HG03520 (cell line): ENCODE measurements around the gene GPC4.

Experiments used
- ATAC-seq: cut with Tn5 transposase; IDR thresholded peaks from one replicate; pipeline ENCODE4 v1.9.1; 2021; ENCODE audit warnings: mild to moderate bottlenecking, moderate library complexity; ENCODE audit not compliant: unreplicated experiment

GPC4 gene

DNA sequence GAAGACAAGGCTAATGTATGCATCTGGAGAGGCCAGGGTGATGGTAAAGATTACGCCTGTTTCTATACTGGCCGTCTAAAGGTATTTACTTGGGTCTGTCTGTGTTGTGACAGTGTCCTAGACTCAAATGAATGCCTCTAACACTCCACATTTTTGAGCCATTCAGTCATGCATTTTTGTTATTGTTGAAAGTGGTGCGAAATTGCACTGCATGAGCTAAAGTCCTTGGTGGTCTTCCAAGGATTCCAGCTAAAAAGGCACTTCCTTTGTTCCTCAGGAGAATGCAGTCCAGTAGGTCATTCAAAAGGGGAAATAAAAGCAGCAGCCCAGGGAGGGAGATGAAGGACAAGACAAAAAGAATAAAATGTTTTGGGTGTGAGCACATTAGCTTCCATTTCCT lies 3.0 kb downstream of the GPC4 start:
- no peak for ATAC-seq

DNA sequence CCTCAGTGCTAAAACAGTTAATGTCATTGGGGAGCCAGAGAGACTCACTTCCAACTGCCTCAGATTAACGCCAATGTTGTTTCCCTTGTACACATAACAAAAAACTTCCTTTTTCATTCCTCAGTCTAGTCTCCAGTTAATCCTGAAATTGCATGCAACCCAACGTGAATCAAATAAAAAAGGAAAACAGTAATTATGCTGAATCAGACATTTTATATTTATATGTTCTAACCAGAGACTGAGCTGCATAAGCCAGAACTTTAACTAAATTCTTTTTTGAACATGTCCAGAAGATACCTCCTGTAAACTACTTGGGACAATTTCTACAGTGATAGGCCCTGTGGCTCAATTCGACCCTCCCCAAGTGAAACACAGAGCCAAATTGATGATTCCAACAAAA lies 4.7 kb downstream of the GPC4 start:
- ATAC-seq: no peak

DNA sequence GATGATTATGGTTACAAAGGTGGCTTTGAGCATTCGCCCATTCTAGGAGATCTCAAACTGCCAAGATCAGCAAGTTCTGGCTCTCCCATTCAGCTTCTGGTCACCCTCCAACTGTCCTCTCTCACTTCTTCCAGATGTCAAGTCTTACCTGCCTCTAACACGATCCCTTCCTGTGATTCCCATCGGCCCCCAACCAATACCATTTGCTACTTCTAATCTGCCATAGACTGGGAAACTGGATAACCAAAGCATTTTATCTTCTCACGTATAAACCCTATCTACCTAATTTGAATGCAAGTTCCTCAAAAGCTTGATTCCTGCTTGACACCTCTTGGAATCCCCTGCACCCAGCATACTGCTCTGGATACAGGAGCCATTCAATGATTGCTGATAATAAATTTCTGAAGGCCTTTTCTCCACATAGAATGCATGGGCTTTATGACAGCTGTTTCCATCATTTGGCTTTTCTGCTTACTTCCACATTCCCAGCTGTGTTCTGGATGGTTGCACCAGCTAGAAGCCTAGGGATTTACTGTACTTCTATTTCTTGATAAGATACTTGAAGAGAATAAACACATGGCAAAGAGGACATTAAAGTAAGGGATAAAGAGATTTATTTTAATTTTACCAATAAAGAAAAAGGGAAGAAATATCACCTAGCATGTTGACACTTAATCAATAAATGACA lies 9.6 kb downstream of the GPC4 start:
- no peak for ATAC-seq

DNA sequence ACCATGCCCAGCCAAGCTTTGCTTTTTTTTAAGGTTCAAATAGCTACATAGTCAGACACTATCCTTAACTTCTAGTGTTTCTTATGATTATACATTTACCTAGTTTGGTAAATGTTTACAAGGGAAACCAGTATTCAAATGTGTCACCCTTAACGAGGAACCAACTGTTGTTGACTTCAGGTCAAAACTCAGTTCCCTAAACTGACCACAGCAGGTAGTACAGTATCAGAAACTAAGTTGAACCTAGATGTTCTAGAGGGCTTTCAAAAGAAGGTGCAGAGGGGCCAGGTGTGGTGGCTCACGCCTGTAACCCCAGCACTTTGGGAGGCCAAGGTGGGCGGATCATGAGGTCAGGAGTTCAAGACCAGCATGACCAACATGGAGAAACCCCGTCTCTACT lies 11.3 kb downstream of the GPC4 start:
- ATAC-seq: no peak

DNA sequence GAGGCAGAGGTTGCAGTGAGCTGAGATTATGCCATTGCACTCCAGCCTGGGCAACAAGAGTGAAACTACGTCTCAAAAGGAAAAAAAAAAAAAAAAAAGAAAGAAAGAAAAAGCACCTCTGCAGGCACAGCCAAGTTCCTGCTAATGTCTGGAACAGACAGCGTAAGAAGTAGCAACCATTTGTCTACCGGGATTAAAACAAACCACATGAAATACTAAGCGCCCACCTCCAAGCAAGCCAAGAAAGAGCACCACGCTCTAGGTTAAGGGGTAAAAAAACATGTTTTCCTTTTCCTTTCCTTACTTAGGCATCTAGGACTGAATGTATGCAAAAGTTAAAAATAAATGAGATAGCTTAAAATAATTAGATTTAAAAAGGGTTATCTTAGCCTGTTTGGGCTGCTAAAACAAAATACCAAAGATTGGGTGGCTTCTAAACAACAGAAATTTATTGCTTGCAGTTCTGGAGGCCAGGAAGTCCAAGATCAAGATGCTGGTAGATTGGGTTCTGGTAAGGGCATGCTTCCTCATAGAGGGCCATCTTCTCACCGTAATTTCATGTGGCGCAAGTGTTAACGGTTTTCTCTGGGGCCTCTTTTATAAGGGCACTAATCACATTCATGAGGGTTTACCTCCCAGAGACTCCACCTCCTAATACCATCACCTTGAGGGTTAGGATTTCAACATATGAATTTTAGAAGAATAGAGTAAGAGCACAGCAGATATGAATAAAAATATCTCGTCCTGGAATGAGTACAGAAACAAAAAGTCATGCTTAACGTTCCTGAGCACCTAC lies 12.3 kb downstream of the GPC4 start:
- ATAC-seq: no peak

DNA sequence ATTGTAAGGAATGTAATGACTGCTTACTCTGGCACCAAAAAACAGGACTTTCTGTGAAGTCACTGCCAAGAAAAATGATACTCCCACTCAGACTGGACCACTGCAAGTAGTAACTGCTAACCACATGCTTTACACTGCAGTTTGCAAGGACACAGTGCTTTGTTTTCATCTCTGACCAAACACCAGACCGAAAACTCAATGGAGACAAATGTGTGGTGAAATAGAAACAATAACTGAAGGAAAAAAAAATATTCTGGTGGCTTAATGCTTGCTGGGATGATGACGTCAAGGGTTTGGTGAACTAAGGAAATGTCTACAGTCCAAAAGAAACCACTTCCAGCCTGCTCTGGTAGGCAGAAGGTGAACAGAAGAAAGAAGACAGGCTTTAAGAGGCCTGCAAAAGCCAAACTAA lies 13.2 kb downstream of the GPC4 start:
- no peak for ATAC-seq

DNA sequence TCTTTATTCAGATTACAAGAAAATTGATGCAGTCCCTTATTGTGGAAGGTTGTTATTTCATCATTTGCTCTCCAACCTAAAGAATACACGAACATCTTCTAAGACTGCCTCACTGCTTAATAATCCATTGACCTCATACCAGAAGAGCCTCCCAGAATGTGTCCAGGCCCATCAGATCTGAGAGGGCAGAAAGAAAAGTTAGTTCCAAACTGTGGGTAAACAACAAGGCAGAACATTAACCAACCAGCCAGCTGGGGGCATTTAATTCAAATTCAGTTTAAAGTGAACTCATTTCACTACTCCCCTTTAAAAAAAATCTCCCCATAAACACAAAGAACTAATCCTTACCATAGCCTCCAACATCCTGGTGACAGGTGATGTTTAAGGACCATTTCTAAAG lies 13.8 kb downstream of the GPC4 start:
- ATAC-seq: no peak

DNA sequence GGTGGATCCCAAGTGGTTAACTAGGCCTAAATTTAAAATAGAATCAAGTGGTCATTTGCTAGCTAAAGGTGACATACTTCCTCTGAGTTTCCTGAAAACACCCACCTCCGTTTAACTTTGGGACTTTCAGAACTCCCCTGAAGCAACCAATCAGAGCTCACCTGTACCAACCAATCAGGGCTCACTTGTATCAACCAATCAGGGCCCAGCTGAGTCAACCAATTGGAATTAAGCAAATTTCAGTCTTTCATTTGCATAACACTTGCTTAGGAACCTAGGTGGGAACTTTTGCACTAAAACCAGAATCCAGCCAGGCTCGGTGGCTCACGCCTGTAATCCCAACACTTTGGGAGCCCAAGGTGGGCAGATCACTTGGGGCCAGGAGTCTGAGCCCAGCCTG lies 15.9 kb downstream of the GPC4 start:
- no peak for ATAC-seq

DNA sequence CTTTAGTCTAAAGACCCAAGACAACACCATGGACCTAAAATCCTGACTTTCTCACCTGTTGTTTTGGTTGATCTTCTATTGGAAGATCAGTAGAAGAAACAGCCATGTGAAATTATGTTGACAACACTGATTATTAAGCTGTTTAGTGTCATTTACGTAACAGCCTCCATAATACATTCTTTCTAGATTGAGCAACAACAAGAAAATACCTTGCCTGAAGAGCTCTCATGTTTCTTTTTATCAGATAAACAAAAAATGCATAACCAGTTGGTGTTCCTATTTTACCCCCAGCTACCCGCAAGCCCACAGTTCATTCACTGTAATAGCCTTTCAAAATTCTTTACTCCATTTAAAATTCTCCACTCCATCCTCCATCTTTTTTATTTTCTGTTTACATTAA lies 20.5 kb downstream of the GPC4 start:
- no peak for ATAC-seq

DNA sequence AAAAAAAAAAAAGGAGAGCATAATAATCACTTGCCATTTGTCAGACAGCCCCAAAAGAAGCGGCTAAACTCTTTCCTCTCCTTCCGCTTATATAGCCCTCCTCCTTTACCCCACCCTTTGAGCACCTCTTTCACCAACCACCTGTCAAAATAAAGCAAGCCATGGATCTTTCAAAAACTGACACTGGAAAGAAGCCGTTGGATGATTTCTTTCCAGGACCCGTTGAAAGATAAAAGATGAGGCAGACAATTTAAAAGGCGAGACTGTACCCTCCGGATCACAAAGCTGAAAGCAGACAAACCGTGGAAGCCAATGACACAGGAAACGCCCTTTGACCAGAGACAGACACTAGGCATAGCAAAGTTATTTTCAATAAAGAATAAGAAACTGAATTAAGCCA lies 22.6 kb downstream of the GPC4 start:
- no peak for ATAC-seq

DNA sequence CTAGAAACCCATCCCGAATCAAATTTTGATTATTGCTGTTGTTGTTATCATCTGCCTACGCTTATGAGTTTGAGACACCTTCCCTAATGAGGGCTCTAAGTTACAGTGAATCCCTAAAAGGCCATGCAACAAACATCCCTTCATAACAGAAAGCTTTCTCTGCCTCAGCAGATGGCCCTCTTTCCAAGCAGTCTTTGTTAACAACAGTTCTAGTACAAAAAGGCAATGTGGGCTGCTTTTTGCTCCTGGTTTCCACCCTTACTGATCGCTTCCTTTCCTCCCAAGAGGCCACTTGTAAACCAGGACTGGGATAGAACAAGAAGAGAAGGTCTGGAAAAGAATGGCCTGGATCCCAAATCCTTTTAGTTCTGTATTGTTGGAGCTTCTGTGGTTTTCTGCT lies 24.2 kb downstream of the GPC4 start:
- no peak for ATAC-seq

DNA sequence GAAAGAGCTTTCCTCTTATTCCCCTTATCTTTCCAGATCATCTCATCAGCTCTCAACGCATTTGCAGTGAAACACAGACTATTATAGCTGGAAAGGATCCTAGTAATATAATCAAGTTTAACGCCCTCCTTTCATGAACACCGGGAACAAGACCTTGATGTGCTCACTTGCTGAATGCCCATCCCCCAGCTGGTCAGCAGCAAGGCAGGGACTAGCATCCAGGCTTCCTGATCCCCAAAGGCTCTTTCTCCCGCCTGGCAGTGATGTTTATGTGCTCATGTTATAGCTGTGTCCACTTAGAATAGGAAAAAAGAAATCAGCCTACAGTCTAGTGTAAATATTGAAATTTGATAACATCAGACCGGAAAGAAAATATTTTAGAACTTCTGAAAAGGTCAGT lies 24.6 kb downstream of the GPC4 start:
- no peak for ATAC-seq

DNA sequence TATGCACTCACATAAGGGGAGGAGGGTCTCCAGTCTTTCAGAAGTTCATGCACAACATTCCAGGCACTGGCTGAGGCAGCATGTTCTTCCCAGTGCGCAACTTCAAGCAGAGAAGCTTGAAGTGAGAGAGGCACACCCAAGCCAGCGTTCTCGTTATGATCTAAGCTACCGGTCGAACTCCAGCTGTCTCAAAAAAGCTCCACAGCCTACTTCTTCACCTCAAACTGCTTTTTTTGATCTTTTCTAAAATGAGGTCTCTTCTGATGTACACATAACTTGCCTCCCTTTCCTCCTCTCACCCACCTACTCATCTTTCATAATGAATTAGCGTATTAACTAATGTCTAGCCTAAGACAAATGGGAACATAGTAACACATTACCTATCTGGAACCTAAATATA lies 25.3 kb downstream of the GPC4 start:
- no peak for ATAC-seq

DNA sequence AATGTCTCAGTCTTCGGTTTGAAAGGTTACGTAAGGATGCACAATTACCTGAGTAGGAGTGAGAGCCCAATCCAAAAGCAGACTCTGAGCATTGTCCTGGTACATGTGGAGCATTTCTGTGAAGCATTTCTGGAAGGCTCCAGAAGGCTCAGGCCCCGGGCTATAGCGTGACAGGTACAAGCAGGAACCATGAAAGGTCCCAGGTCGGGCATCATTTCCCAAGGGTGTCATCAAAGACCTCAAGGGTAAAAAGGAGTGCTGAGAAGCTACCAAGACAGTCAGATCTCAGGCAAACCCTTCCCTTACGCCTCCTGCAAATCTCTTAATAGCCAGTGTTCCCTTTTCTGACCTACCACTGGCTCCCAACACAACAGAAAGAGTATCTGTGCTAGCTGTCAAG lies 30.8 kb downstream of the GPC4 start:
- ATAC-seq: no peak

DNA sequence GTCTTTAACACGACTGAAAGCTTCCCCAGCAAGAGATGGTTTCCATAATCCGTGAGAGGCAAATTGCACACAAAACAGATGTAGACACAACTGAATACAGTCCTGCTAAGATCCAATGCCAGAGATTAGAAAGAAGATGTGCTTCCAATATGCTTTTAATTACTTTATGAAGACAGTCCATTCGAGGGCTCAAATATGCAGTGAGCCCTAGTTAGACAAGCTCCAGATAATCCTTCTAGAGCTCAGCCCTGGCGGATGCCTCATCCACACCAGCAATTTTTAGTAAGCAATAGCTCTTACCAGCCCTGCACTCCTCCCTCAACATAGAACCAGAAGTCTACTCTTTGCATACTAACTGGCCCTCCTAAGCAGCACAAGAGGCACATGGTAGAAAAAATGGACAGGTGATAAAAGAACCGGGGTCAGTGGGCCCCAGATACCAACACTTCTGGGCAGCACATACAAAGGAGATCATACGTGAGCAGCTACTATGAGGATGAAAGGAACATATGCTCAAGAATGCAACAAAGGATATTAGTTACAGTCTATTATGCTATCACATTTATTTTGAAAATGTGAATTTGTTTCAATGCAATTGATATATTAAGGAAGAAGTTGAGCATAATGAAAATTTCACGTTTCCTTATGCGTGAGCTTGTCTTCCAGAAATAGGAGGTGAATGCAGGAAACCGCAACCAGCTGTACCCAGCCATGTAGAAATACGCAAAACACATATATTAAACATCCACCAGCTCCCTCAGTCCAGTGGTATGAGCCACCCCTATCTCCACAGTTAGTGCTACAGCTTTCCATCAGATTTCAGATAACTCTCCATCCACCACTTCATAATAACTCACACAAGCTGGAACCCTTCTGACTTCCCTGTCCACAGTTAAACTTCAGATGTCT lies 34.3 kb downstream of the GPC4 start:
- no peak for ATAC-seq

DNA sequence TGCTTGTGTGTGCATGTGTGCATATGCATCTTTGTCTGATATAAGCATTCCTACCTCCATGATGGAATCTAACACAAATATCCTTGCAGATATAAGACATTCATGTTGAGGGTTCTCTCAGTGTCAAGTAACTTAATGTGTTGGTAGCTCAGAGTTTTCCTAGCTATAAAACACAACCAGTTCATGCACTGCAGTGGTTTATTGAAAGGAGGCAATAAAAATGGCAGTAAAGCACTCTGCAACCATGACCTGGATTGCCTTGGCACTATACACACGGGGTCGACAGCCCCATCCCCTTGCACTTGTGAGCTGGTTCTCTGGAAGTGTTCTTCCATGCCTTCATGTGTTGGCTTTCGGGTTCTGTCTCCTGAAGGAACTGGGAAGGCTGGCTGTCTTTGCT lies 38.9 kb downstream of the GPC4 start:
- ATAC-seq: no peak

DNA sequence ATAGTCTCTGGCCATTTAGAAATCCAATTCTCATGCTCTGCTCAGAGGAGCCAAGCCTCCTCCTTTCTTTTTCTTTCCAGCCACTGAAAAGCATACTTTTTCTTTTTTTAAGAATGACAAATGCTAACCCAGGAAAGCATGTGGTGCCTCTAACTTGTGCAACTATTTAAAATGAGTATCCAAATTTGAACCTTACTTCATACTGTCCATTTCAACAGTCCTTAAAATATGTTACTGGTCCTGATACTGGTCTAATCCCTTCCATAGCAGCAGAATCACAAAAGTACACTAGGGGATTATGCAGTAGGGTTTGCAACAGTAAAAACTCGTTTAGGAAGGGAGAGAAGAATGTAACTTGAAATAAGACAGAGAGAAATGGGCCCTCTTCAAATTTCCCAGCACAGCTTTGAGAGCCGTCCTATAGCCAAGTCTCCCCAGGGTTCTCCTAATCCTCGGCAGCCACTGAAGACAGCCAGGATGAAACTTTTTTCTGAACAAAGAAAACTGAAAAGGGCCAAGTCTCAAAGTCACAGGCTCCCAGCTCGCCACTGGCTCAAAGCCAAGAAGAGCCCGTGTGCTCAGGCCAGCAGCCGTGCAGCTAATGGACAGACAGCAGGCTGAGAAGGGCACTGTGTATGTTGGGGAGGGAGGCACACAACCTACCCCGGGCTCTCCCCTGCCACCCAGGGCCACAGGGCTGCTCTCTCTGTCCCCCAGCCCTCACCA lies 39.5 kb downstream of the GPC4 start:
- no peak for ATAC-seq

DNA sequence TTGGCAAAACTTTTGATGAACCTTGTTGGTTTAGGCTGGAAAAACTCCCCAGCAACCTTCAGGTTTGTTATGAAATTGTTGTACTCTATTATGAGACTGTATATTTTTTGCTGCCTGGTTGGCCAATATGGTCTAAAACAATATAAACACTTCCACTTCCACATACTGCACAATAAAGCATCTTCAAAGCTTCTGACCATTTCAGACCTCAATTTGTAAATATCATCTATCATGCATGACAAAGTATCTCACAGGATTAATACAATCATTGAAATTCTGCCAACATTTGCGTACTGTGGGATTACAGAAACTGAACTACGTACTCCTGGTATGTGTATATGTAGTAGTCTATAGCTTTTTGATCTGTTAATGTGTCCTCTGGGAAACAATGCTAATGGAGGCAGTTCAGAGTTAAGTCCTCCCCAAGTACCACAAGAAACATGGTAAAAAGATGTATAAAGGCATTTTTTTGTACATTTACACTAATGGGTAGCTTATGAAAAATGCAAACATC lies 40.4 kb downstream of the GPC4 start:
- ATAC-seq: no peak

DNA sequence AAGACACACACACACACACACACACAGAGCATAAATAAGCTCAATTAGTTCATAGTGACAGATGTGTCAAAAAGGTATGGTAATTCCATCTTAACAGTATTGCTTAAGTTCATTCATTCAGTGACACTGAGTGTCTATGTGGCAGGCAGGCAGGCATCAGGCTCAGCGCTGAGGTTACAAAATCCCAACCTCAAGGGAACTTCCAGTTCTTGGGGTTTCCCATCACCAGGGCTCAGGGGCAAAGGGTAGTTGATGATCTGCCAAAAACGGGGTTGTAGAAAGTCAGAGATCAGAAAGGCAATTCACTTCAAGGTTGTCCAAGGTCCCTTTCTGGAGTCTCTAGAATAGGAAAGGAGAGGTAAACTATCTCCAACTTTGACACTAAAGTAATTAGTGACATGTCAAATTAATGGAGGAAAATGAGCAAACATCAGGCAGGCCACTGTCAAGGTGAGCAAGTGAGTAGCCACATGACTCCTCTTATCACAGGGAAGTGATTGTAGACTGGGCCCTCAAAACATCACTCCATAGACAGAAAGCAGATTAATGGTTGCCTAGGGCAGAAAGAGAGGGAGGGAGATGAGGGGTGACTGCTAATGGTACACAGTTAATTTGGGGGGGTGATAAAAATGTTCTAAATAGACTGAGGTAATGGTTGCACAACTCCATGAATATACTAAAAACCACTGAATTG lies 41.8 kb downstream of the GPC4 start:
- no peak for ATAC-seq

DNA sequence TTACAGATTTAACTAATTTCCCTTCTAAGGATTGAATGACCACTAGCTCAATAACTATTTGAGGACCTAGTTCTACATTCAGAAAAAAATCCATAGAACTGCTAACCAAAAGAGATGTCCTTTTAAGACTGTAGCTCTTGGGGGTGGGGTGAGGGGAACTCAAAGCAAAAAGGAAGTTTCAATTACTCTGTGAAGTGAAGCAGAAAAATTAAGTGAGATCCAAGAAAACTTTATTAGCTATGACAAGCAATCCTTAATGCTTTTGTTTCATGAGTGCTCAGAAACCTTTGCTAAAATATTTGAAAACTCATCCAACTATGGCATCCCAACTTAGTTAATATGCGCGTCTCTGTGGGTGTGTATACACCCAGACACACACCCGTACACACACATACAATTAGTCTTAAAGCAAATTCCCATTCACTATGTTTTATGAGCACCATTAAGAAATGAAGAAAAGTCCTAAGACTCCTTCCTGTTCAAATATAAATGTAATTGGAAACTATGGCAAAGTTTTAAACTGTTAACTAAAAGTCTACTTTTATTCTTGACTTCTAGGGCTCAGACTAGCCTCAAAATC lies 44.5 kb downstream of the GPC4 start:
- no peak for ATAC-seq
